Frontal cortex (tissue), 1 donor: ENCODE results near the gene NDUFS6. TPM values are rescaled to one million over a fixed set of nuclear protein-coding genes. Genes with fewer than 3 reads are reported as not detected.

Experiments used
- total RNA-seq: library from RNA; depleted of rRNA; stranded (reverse); fragments of >200 nt; gene quantifications from one replicate; pipeline ENCODE4 v1.2.3, GENCODE V29; 2014

NDUFS6 gene
- total RNA-seq, 1 donor from 2014 or later, result 13.5 TPM

Other genes with a start within 250 kb of the NDUFS6 start
- gene MRPL36, start 1.6 kb upstream of the NDUFS6 start, total RNA-seq, result 20.0 TPM
- gene IRX4, start 81.5 kb downstream of the NDUFS6 start, total RNA-seq, result not detected